Peyer's patch (tissue), 4 donors: ENCODE data around the gene DAB1. TPM values are rescaled to one million over a fixed set of nuclear protein-coding genes. Genes with fewer than 3 reads are reported as not detected.

Experiments used
- DNase-seq, 3 donors: peaks; one replicate each; pipeline ENCODE4 v3.0.0-alpha.2; 2017 to 2019
- H3K27ac ChIP-seq, 4 donors: fragments of 200-600 bp; sonication (generic); one replicate each; pipeline ENCODE4 v1.5.1; 2016 to 2019
- H3K27me3 ChIP-seq, 2 donors: fragments of 200-600 bp; sonication (generic); one replicate each; pipeline ENCODE4 v1.5.1; 2019
- H3K36me3 ChIP-seq, 3 donors: fragments of 200-600 bp; sonication (generic); one replicate each; pipeline ENCODE4 v1.5.1; 2016 to 2019
- H3K4me1 ChIP-seq, 4 donors: fragments of 200-600 bp; sonication (generic); one replicate each; pipeline ENCODE4 v1.5.1; 2016 to 2019
- H3K4me3 ChIP-seq, 4 donors: fragments of 200-600 bp; sonication (generic); 1 replicate in 3 of 4; 2 replicates in 1 of 4; pipeline ENCODE4 v1.5.1; 2016 to 2019; ENCODE audit warnings: mild to moderate bottlenecking in 1 of 4
- H3K9me3 ChIP-seq, 4 donors: fragments of 200-600 bp; sonication (generic); one replicate each; pipeline ENCODE4 v1.5.1; 2016 to 2019; ENCODE audit warnings: mild to moderate bottlenecking in 1 of 4
- CTCF ChIP-seq, 6 experiments: fragments of 450-650 bp in 4 of 6; fragments of 200-600 bp in 2 of 6; sonication (generic) in 1 of 6; IDR thresholded peaks; one replicate each; pipeline ENCODE4 v1.5.1; 2017 to 2019; ENCODE audit warnings: antibody characterized with exemption in 6 of 6, mild to moderate bottlenecking in 3 of 6, moderate library complexity in 1 of 6
- POLR2A ChIP-seq, 2 donors: fragments of 450-650 bp; IDR thresholded peaks; one replicate each; pipeline ENCODE4 v1.5.1; 2017; ENCODE audit warnings: antibody characterized with exemption in 2 of 2, mild to moderate bottlenecking in 2 of 2, moderate library complexity in 2 of 2
- total RNA-seq, 4 donors: library from RNA; depleted of rRNA; stranded (reverse); fragments of >200 nt; gene quantifications; one replicate each; pipeline ENCODE4 v1.1.0, GENCODE V29; 2016

The DAB1 gene
- total RNA-seq, 4 donors from 2014 or later = 4.1 to 75.3 (median 63.9) TPM

GRCh38 chr1:56967900-56968832 is 455.7 kb downstream of the DAB1 start:
- no peak overlapping the region for H3K27ac ChIP-seq
- no peaks in the 10 kb centered on the region for H3K27me3 ChIP-seq
- TF ChIP-seq CTCF (IDR thresholded peaks at IDR 0.05) (peak in 4 of 6 experiments; percentile 9 to 44 (median 26)), POLR2A (IDR thresholded peaks at IDR 0.05) (no peak)
- no peak overlapping the region for H3K4me3 ChIP-seq
- H3K4me1 ChIP-seq = no peaks in the 10 kb centered on the region
- no peak for DNase-seq
- no peaks in the 10 kb centered on the region for H3K9me3 ChIP-seq
- no peaks in the 10 kb centered on the region for H3K36me3 ChIP-seq

- H3K27me3 ChIP-seq = no peaks in the 10 kb centered on the region
- H3K27ac ChIP-seq = no peak overlapping the region
- no peaks in the 10 kb centered on the region for H3K36me3 ChIP-seq
- H3K4me3 ChIP-seq = no peak overlapping the region
- H3K9me3 ChIP-seq = no peaks in the 10 kb centered on the region
- H3K4me1 ChIP-seq = no peaks in the 10 kb centered on the region
- DNase-seq = no peak
- no peak for TF ChIP-seq POLR2A (IDR thresholded peaks at IDR 0.05)
- TF ChIP-seq CTCF (IDR thresholded peaks at IDR 0.05) = no peak
Observed at GRCh38 chr1:56967355-56967754, 456.5 kb downstream of the DAB1 start.

- H3K36me3 ChIP-seq = no peaks in the 10 kb centered on the region
- no peak for DNase-seq
- H3K4me3 ChIP-seq = no peak overlapping the region
- H3K9me3 ChIP-seq = no peaks in the 10 kb centered on the region
- no peaks in the 10 kb centered on the region for H3K27me3 ChIP-seq
- H3K27ac ChIP-seq = no peak overlapping the region
- H3K4me1 ChIP-seq = no peaks in the 10 kb centered on the region
- TF ChIP-seq CTCF (IDR thresholded peaks at IDR 0.05) (no peak), POLR2A (IDR thresholded peaks at IDR 0.05) (no peak)
Observed at GRCh38 chr1:56966698-56966999, 457.2 kb downstream of the DAB1 start.

GRCh38 chr1:56965916-56966697 is 457.8 kb downstream of the DAB1 start, which contains the start of gene C8B:
TSS of gene C8B (minus strand) at chr1:56966015. CDS start at chr1:56965948, 67 bp downstream.
- no peak for DNase-seq
- H3K27me3 ChIP-seq = no peaks in the 10 kb centered on the region

GRCh38 chr1:56965191-56965590 is 458.7 kb downstream of the DAB1 start:
- DNase-seq = no peak
- Histone ChIP-seq H3K9me3 (no peaks in the 10 kb centered on the region), H3K4me3 (peak overlapping the region in 1 of 4 donors; percentile 11), H3K4me1 (no peaks in the 10 kb centered on the region), H3K27ac (no peak overlapping the region), H3K36me3 (no peaks in the 10 kb centered on the region), H3K27me3 (no peaks in the 10 kb centered on the region)
- TF ChIP-seq POLR2A (IDR thresholded peaks at IDR 0.05) (no peak), CTCF (IDR thresholded peaks at IDR 0.05) (no peak)

More at GRCh38 chr1:56965916-56966697, 457.8 kb downstream of the DAB1 start, which contains the start of gene C8B:
- Histone ChIP-seq H3K36me3 (no peaks in the 10 kb centered on the region), H3K4me1 (no peaks in the 10 kb centered on the region), H3K4me3 (peak within 1 kb of the TSS in 1 of 4 donors; percentile 31), H3K9me3 (no peaks in the 10 kb centered on the region), H3K27ac (no peak within 1 kb of the TSS)
- no peak for TF ChIP-seq CTCF (IDR thresholded peaks at IDR 0.05)
- no peak for TF ChIP-seq POLR2A (IDR thresholded peaks at IDR 0.05)
